Testis (tissue), 3 donors: ENCODE data around the gene CCDC57. TPM values are rescaled to one million over a fixed set of nuclear protein-coding genes. Genes with fewer than 3 reads are reported as not detected.

Experiments used
- DNase-seq: peaks from one replicate; pipeline ENCODE4 v3.0.0-alpha.2; 2019
- H3K27ac ChIP-seq, 2 donors: fragments of 200-600 bp; sonication (generic); one replicate each; pipeline ENCODE4 v1.5.1; 2019
- H3K27me3 ChIP-seq: fragments of 200-600 bp; sonication (generic); one replicate; pipeline ENCODE4 v1.5.1; 2019
- H3K36me3 ChIP-seq: fragments of 200-600 bp; sonication (generic); one replicate; pipeline ENCODE4 v1.5.1; 2017; ENCODE audit warnings: low read depth; ENCODE audit errors: missing control alignments
- H3K4me1 ChIP-seq: fragments of 200-600 bp; sonication (generic); one replicate; pipeline ENCODE4 v1.5.1; 2019
- H3K4me3 ChIP-seq, 2 donors: fragments of 200-600 bp; sonication (generic); one replicate each; pipeline ENCODE4 v1.5.1; 2017 to 2019
- H3K9me3 ChIP-seq: fragments of 200-600 bp; sonication (generic); one replicate; pipeline ENCODE4 v1.5.1; 2017
- POLR2A ChIP-seq: fragments of 450-650 bp; IDR thresholded peaks from one replicate; pipeline ENCODE4 v1.6.1; 2017; ENCODE audit warnings: antibody characterized with exemption, mild to moderate bottlenecking, moderate library complexity
- WGBS, 2 donors: methylation state at CpG; one replicate each; pipeline ENCODE4 v1.1.5; 2018; 5-methylcytosine and 5-hydroxymethylcytosine counted together
- intact Hi-C: fragments of 100-400 bp; cut with DNase I; formaldehyde crosslinking; loops from one replicate; pipeline ENCODE4 v1.15.1; 2023; ENCODE audit warnings: low total_unique reads
- polyA plus RNA-seq: library from polyadenylated mRNA; stranded (reverse); fragments of 350-450 nt; fragmentation: Illumina TruSeq; extraction: RNeasy Lipid Tissue Mini Kit (QIAGEN cat#74804); gene quantifications from one replicate; pipeline ENCODE4 v1.2.3, GENCODE V29; 2014; ENCODE audit warnings: low read depth, low replicate concordance; ENCODE audit not compliant: insufficient read depth
- total RNA-seq, 2 donors: library from RNA; depleted of rRNA; stranded (reverse); fragments of >200 nt; gene quantifications; one replicate each; pipeline ENCODE4 v1.2.3, GENCODE V29; 2016
- TF ChIP-seq, protein P1 (sequence below), 3 experiments: fragments of 450-650 bp in 2 of 3; fragments of 200-600 bp in 1 of 3; sonication (generic) in 1 of 3; IDR thresholded peaks; one replicate each; pipeline ENCODE4 v1.5.1; 2016 to 2019; ENCODE audit warnings: antibody characterized with exemption in 3 of 3, mild to moderate bottlenecking in 2 of 3, moderate library complexity in 1 of 3

CCDC57 gene
- total and polyA plus RNA-seq, 3 donors from 2014 or later: 61.3 to 111 (median 71.8) TPM

DNA sequence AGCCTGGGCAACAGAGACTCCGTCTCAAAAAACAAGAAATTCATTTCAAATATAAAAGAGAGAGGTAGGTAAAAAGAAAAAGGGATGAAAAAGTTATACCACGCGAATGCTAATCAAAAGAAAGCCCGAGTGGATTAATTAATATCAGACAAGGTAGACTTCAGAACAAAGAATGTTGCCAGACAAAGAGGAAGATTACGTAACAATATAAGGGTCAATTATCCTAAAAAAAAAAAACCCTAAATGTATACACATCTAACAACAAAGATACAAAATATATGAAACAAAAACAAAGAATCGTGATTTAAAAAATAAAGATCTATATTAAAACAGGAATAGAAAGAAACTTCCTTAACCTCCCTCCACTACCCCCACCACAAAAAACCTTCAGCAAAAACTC lies 44.1 kb downstream of the CCDC57 start:
- no peak for TF ChIP-seq POLR2A
- TF ChIP-seq, protein P1, sequence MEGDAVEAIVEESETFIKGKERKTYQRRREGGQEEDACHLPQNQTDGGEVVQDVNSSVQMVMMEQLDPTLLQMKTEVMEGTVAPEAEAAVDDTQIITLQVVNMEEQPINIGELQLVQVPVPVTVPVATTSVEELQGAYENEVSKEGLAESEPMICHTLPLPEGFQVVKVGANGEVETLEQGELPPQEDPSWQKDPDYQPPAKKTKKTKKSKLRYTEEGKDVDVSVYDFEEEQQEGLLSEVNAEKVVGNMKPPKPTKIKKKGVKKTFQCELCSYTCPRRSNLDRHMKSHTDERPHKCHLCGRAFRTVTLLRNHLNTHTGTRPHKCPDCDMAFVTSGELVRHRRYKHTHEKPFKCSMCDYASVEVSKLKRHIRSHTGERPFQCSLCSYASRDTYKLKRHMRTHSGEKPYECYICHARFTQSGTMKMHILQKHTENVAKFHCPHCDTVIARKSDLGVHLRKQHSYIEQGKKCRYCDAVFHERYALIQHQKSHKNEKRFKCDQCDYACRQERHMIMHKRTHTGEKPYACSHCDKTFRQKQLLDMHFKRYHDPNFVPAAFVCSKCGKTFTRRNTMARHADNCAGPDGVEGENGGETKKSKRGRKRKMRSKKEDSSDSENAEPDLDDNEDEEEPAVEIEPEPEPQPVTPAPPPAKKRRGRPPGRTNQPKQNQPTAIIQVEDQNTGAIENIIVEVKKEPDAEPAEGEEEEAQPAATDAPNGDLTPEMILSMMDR (IDR thresholded peaks at IDR 0.05): no peak
- DNase-seq: no peak
- WGBS, 2 donors: 83 to 93% methylated on average over 6 of the region's 6 CpGs
- Histone ChIP-seq H3K36me3 (no peaks in the 10 kb centered on the region), H3K9me3 (no peaks in the 10 kb centered on the region), H3K27ac (no peak overlapping the region), H3K4me3 (no peak overlapping the region), H3K4me1 (no peaks in the 10 kb centered on the region), H3K27me3 (no peaks in the 10 kb centered on the region)
- intact Hi-C loops: no loop called here

DNA sequence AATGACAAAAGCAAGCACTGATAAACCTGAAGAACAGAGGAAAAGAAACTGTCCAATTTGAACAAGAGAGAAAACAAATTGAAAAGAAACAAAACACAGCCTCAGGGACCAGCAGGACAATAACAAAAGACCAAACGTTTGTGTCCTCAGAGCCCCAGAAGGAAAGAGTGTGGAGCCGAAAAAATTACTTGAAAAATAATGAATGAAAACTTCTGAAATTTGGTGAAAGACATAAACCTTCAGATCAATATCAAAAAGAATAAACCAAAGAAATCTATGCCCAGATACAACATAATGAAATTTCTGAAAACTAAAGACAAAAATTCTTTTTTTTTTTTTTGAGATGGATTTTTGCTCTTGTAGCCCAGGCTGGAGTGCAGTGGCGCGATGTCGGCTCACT lies 45.6 kb downstream of the CCDC57 start:
- Histone ChIP-seq H3K9me3 (no peaks in the 10 kb centered on the region), H3K27me3 (no peaks in the 10 kb centered on the region), H3K4me1 (no peaks in the 10 kb centered on the region), H3K27ac (no peak overlapping the region), H3K4me3 (no peak overlapping the region), H3K36me3 (no peaks in the 10 kb centered on the region)
- 94 to 97% methylated on average over 5 of the region's 5 CpGs for WGBS, 2 donors
- intact Hi-C loops: no loop called here
- no peak for DNase-seq
- TF ChIP-seq, protein P1 (IDR thresholded peaks at IDR 0.05): no peak
- no peak for TF ChIP-seq POLR2A

DNA sequence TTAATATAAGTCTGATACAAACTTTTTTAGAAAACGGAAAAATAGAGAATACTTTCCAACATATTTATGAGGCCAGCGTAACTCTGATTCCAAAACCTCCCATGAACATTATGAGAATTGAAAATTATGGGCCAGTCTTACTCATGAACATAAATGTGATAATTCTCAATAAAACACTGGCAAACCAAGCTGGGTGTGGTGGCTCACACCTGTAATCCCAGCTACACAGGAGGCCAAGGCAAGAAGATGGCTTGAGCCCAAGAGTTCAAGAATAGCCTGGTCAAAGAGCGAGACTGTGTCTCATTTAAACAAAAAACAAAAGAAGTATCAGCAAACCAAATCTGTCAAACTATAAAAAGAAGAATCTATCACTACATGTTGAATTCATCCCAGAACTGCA lies 47.8 kb downstream of the CCDC57 start:
- H3K36me3 ChIP-seq: no peaks in the 10 kb centered on the region
- no peak overlapping the region for H3K27ac ChIP-seq
- DNase-seq: no peak
- no peaks in the 10 kb centered on the region for H3K9me3 ChIP-seq
- 95% methylated on average over 3 of the region's 3 CpGs for WGBS, 2 donors
- H3K4me3 ChIP-seq: no peak overlapping the region
- TF ChIP-seq, protein P1 (IDR thresholded peaks at IDR 0.05): no peak
- TF ChIP-seq POLR2A: no peak
- H3K27me3 ChIP-seq: no peaks in the 10 kb centered on the region
- intact Hi-C loops: no loop called here
- H3K4me1 ChIP-seq: no peaks in the 10 kb centered on the region

DNA sequence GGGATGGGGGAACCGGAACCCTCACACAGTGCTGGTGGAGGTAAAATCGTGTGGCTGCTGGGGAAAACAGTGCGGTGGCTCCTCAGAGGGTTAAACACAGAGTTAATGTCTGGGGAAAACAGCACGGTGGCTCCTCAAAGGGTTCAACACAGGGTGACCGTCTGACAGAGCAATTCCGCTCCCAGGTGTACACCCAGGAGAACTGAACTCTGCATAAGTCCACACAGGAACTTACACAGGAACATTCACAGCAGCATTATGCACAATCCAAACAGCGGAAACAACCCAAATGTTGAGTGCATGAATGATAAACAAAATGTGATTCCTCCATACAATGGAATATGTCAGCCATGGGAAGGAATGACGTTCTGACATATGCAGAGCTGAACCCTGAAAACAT lies 51.4 kb downstream of the CCDC57 start:
- H3K4me3 ChIP-seq: no peak overlapping the region
- no peaks in the 10 kb centered on the region for H3K27me3 ChIP-seq
- intact Hi-C loops: no loop called here
- H3K36me3 ChIP-seq: no peaks in the 10 kb centered on the region
- H3K4me1 ChIP-seq: no peaks in the 10 kb centered on the region
- H3K9me3 ChIP-seq: no peaks in the 10 kb centered on the region
- DNase-seq: no peak
- WGBS, 2 donors: 87 to 91% methylated on average over 8 of the region's 8 CpGs
- TF ChIP-seq, protein P1 (IDR thresholded peaks at IDR 0.05): no peak
- no peak for TF ChIP-seq POLR2A
- no peak overlapping the region for H3K27ac ChIP-seq

DNA sequence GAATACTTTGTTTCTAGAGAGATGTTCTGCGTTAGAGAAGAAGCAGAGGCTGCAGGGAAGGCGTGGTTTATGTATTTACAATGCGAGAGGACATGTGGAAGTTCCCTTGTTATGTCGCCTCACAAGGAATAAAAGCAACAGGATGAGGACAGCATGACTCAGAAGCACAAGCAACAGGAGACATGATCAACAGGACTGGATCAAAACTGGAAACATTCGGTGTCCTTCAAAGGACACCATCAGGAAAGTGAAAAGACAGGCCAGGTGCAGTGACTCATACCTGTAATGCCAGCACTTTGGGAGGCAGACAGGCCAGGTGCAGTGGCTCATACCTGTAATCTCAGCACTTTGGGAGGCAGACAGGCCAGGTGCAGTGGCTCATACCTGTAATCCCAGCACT lies 52.6 kb downstream of the CCDC57 start:
- no peak for TF ChIP-seq POLR2A
- Histone ChIP-seq H3K9me3 (no peaks in the 10 kb centered on the region), H3K27me3 (no peaks in the 10 kb centered on the region), H3K4me1 (no peaks in the 10 kb centered on the region), H3K4me3 (no peak overlapping the region), H3K27ac (no peak overlapping the region), H3K36me3 (no peaks in the 10 kb centered on the region)
- intact Hi-C loops: no loop called here
- WGBS, 2 donors: 74 to 88% methylated on average over 5 of the region's 5 CpGs
- DNase-seq: no peak
